HFFc6 (cell line): ENCODE results near the gene PPP1R14B. TPM values are rescaled to one million over a fixed set of nuclear protein-coding genes. Genes with fewer than 3 reads are reported as not detected.

Experiments used
- DNase-seq: peaks from one replicate; pipeline ENCODE4 v3.0.0-alpha.2; 2018
- H3K27ac Mint-ChIP-seq: 2 replicates; pipeline ENCODE4 v1.8.0; 2020; ENCODE audit warnings: mild to moderate bottlenecking, mixed read lengths
- H3K27me3 Mint-ChIP-seq: 2 replicates; pipeline ENCODE4 v1.8.0; 2021; ENCODE audit warnings: mild to moderate bottlenecking, moderate library complexity, mixed read lengths; ENCODE audit not compliant: insufficient read depth
- H3K36me3 Mint-ChIP-seq: 2 replicates; pipeline ENCODE4 v1.8.0; 2021; ENCODE audit warnings: low read depth, mixed read lengths
- H3K4me1 Mint-ChIP-seq: 2 replicates; pipeline ENCODE4 v1.8.0; 2020; ENCODE audit warnings: low read depth, mixed read lengths
- H3K4me3 Mint-ChIP-seq: 2 replicates; pipeline ENCODE4 v1.8.0; 2020; ENCODE audit warnings: mild to moderate bottlenecking, moderate library complexity, mixed read lengths
- H3K9me3 Mint-ChIP-seq: 2 replicates; pipeline ENCODE4 v1.8.0; 2020; ENCODE audit warnings: mild to moderate bottlenecking, mixed read lengths
- CTCF ChIP-seq: fragments of 200-600 bp; sonication (generic); IDR thresholded peaks from 2 replicates; pipeline ENCODE4 v1.5.0; 2021; ENCODE audit warnings: antibody characterized with exemption, mild to moderate bottlenecking
- total RNA-seq, 6 experiments: library from RNA; stranded (reverse); fragmentation: NEBNext Ultra II Directional; extraction: Animal tissue kit (Norgen Biotek cat#: 25700); gene quantifications; 2 replicates in 1 of 6; 3 replicates in 5 of 6; pipeline ENCODE4 v1.2.3, GENCODE V29; 2021

PPP1R14B gene
- total RNA-seq, 6 experiments from 2014 or later: 386 to 478 (median 429) TPM

DNA sequence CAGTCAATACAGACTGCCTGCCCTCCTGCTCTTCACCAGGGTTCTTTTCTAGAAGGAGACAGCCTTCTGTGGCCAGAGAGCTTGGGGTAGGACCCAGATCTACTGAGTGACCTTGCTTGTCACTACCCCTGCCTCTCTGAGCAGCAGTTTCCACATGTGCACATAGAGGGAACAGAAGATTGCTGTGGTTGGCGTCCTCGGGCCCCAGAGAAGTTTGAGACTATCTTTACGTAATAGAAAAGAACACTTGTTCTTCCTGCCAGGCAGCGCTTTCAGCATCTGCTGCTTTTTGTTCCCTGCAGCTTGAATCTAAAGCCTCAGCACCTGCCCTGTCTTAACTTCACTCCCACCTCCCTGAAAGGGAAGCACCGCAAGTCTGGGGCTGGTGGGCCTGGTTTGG is 7.7 kb downstream of the PPP1R14B start:
- H3K4me3 Mint-ChIP-seq: no peak overlapping the region
- no peak for TF ChIP-seq CTCF
- peaks cover 33% of the 10 kb centered on the region for H3K4me1 Mint-ChIP-seq
- H3K27ac Mint-ChIP-seq: peak overlapping the region; percentile 45
- DNase-seq: no peak
- peaks cover 1% of the 10 kb centered on the region; the same call in 1 of the 2 replicates for H3K27me3 Mint-ChIP-seq
- H3K9me3 Mint-ChIP-seq: no peaks in the 10 kb centered on the region
- peaks cover 9% of the 10 kb centered on the region; the same call in 1 of the 2 replicates for H3K36me3 Mint-ChIP-seq

DNA sequence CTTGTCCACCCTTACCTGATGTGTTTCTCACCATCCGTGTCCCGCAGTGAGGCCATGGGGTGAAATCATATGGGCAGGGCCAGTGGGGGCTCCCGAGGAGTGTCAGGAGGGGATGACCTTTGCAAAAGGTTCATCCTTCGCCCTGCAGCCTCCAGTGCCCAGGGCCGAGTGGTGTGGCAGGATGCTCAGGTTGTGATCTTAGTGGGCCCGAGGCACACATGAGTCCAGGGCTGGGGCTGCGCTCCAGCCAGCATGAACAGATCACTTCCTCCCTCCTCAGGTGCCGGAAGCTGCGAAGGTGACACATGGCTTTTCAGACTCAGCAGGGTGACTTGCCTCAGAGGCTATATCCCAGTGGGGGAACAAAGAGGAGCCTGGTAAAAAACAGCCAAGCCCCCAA is 8.7 kb downstream of the PPP1R14B start:
- Mint-ChIP-seq H3K9me3 (no peaks in the 10 kb centered on the region), H3K36me3 (no peaks in the 10 kb centered on the region), H3K4me3 (no peak overlapping the region), H3K4me1 (peaks cover 24% of the 10 kb centered on the region), H3K27me3 (no peaks in the 10 kb centered on the region), H3K27ac (peak overlapping the region; percentile 32; the same call in 1 of the 2 replicates)
- DNase-seq: no peak
- TF ChIP-seq CTCF: no peak

DNA sequence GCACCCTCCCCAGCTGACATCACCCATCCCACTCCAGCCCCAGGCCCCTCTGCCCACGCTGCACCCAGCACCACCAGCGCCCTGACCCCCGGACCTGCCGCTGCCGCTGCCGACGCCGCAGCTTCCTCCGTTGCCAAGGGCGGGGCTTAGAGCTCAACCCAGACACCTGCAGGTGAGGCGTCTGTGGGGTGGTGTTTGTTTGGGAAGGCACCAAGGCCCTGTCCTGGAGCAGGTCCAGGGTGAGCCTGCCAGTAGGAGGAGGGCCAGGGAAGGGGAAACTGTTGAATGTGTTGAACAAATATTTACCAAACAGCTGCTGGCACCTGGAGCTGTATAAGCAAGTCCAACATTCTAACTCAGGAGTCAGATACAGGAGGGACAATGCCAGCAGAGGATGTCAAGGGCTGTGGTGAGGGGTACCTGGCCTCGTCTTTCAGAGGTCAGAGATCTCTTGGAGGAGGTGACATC is 9.2 kb downstream of the PPP1R14B start:
- no peak for DNase-seq
- no peaks in the 10 kb centered on the region for H3K27me3 Mint-ChIP-seq
- H3K27ac Mint-ChIP-seq: no peak overlapping the region; the same call in 1 of the 2 replicates
- H3K4me1 Mint-ChIP-seq: peaks cover 19% of the 10 kb centered on the region
- TF ChIP-seq CTCF: no peak
- no peaks in the 10 kb centered on the region for H3K9me3 Mint-ChIP-seq
- no peaks in the 10 kb centered on the region for H3K36me3 Mint-ChIP-seq
- no peak overlapping the region for H3K4me3 Mint-ChIP-seq

- Mint-ChIP-seq H3K27ac (no peak overlapping the region), H3K36me3 (no peaks in the 10 kb centered on the region), H3K4me1 (peaks cover 22% of the 10 kb centered on the region), H3K9me3 (no peaks in the 10 kb centered on the region), H3K27me3 (no peaks in the 10 kb centered on the region), H3K4me3 (peak overlapping the region; percentile 84)
- TF ChIP-seq CTCF: no peak
- DNase-seq: no peak
Observed at GRCh38 chr11:64235437-64236161, 11.1 kb downstream of the PPP1R14B start.

GRCh38 chr11:64234647-64235379 is 11.9 kb downstream of the PPP1R14B start:
- DNase-seq: no peak
- Mint-ChIP-seq H3K27ac (no peak overlapping the region), H3K4me3 (peak overlapping the region; percentile 84), H3K4me1 (peaks cover 16% of the 10 kb centered on the region), H3K9me3 (no peaks in the 10 kb centered on the region), H3K36me3 (no peaks in the 10 kb centered on the region), H3K27me3 (no peaks in the 10 kb centered on the region)
- peak; percentile 30 for TF ChIP-seq CTCF
